Tongue (tissue), 2 donors: ENCODE data around the gene MXD3. TPM values are rescaled to one million over a fixed set of nuclear protein-coding genes. Genes with fewer than 3 reads are reported as not detected.
"Not testable (repeated sequence)": the region's sequence is repeated elsewhere in the genome, so short reads cannot be mapped to it uniquely, and the experiment has no call there.

ENCODE experiments used
- DNase-seq: peaks from one replicate; pipeline ENCODE4 v3.0.0-alpha.2; 2015
- total RNA-seq: library from RNA; depleted of rRNA; stranded (reverse); fragments of >200 nt; gene quantifications from one replicate; pipeline ENCODE4 v1.2.3, GENCODE V29; 2014

MXD3 gene
- total RNA-seq, 1 donor from 2014 or later = 32.8 TPM

- DNase-seq = no peak
Observed at GRCh38 chr5:177265395-177265794, 46.3 kb downstream of the MXD3 start.

DNA sequence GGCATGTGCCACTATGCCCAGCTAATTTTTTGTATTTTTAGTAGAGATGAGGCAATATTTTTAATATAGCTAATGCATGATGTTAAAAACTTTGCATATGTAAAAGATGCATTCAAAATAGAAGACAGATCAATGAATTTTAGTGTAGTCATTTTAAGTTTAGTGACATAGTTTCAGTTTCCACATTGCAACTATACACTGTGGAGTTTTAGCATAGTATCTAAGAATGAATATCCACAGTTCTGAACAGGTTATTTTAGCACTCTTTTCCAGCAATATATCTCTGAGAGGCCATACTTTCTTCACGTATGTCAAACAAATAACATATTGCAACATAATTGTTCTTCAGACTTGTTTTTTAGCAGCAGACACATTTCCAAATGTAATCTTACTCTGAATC lies 47.5 kb downstream of the MXD3 start:
- no peak for DNase-seq

DNA sequence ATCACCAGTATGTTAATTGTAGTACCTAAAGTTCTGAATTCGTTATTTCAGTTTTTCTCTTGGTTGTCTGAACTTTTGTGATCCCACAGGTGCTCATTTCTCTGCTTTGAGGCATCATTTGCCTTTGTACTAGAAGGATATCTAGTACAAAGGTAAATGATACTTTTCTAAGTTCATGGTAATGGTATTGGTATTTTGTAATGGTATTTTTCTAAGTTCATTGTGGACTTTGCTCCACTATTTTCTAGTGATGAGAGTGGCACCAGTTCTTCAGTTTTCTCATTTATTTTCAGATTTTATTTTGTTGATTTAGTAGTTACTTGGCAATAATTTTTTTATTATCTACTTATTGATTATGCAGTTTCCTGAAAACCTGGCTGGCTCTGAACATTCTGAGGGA lies 50.2 kb downstream of the MXD3 start:
- no peak for DNase-seq

DNA sequence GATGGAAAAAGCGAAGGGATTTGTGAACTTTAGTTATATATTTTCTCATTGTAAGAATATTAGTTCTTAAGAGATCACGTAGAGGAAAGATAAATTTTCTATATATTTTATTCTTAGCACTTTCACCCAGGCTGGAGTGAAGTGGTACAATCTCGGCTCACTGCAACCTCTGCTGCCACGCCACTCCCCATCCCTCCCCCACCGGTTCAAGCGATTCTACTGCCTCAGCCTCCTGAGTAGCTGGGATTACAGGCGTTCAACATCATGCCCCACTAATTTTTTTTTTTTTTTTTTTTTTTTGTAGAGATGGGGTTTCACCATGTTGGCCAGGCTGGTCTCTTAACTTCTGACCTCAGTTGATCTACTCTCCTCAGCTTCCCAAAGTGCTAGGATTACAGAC lies 50.7 kb downstream of the MXD3 start:
- no peak for DNase-seq

DNA sequence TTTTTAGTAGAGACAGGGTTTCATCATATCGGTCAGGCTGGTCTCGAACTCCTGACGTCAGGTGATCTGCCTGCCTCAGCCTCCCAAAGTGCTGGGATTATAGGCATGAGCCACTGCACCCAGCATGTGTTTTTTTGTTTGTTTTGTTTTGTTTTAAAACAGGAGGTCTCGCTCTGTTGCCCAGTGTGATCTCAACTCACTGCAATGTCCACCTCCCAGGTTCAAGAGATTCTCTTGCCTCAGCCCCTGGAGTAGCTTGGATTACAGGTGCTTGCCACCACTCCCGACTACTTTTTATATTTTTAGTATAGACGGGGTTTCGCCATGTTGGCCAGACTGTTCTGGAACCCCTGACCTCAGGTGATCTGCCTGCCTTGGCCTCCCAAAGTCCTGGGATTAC lies 53.0 kb downstream of the MXD3 start:
- not testable (repeated sequence) for DNase-seq

Other genes with a start within 250 kb of the MXD3 start
- gene FGFR4, start 225.0 kb downstream of the MXD3 start, total RNA-seq = 130 TPM
- gene NSD1, start 178.1 kb downstream of the MXD3 start, total RNA-seq = 98.2 TPM
- 25.4 TPM for gene RAB24, start 8.2 kb downstream of the MXD3 start, total RNA-seq
- 62.8 TPM for gene PRELID1, start 8.1 kb downstream of the MXD3 start, total RNA-seq
- 159 TPM for gene LMAN2, start 39.8 kb upstream of the MXD3 start, total RNA-seq
- gene RGS14, start 46.0 kb upstream of the MXD3 start, total RNA-seq = 14.8 TPM
- gene SLC34A1, start 72.5 kb upstream of the MXD3 start, total RNA-seq = not detected
- not detected for gene PFN3, start 88.8 kb upstream of the MXD3 start, total RNA-seq
- gene F12, start 97.7 kb upstream of the MXD3 start, total RNA-seq = 0.51 TPM
- 19.9 TPM for gene GRK6, start 114.8 kb upstream of the MXD3 start, total RNA-seq
- 0.72 TPM for gene PRR7, start 134.9 kb upstream of the MXD3 start, total RNA-seq
- 58.3 TPM for gene DBN1, start 161.7 kb upstream of the MXD3 start, total RNA-seq
- 83.0 TPM for gene PDLIM7, start 185.7 kb upstream of the MXD3 start, total RNA-seq
- gene DOK3, start 197.9 kb upstream of the MXD3 start, total RNA-seq = 6.7 TPM
- gene DDX41, start 205.1 kb upstream of the MXD3 start, total RNA-seq = 46.4 TPM
- gene FAM193B, start 242.7 kb upstream of the MXD3 start, total RNA-seq = 28.1 TPM